GM23248 (cell line): ENCODE data around the gene GTF2F2.

ENCODE experiments used
- EZH2 ChIP-seq: fragments of 200-600 bp; sonication (generic); IDR thresholded peaks from 2 replicates; pipeline ENCODE4 v1.6.1; 2018; ENCODE audit warnings: antibody characterized with exemption, mild to moderate bottlenecking; ENCODE audit not compliant: insufficient read depth, poor library complexity, severe bottlenecking
- EZH2phosphoT487 ChIP-seq: fragments of 200-600 bp; sonication (generic); IDR thresholded peaks from 2 replicates; pipeline ENCODE4 v1.6.1; 2018; ENCODE audit warnings: antibody characterized with exemption, moderate library complexity, mild to moderate bottlenecking, low read depth; ENCODE audit not compliant: insufficient read depth

DNA sequence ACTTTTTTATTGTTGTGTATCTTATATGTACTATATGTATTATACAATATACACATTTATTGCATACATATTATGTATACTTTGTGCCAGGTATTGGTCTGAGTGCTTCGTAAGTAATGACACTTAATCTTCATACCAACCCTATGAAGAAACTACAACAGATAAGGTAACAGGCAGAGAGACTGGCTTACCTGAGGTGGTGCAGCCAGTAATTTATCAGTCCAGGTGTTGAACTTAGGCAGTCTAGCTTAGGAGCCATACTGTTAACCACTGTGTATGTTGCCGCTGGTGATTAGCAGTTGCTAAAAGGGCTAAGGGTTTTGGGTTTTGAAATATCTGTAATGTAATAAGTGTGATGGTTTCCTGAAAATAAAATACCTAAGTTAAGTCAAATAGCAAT, 134.1 kb downstream of the GTF2F2 start:
- TF ChIP-seq EZH2 (no peak), EZH2phosphoT487 (no peak)
